C4-2B (cell line): ENCODE results near the gene TIFAB.

Source experiments
- ZFX ChIP-seq: fragments of 450-650 bp; IDR thresholded peaks from 2 replicates; pipeline ENCODE4 v1.6.1; 2017
- TF ChIP-seq, protein P1 (sequence below): fragments of 450-650 bp; conservative IDR thresholded peaks from 2 replicates; pipeline ENCODE4 v1.5.1; 2017; ENCODE audit warnings: mild to moderate bottlenecking

DNA sequence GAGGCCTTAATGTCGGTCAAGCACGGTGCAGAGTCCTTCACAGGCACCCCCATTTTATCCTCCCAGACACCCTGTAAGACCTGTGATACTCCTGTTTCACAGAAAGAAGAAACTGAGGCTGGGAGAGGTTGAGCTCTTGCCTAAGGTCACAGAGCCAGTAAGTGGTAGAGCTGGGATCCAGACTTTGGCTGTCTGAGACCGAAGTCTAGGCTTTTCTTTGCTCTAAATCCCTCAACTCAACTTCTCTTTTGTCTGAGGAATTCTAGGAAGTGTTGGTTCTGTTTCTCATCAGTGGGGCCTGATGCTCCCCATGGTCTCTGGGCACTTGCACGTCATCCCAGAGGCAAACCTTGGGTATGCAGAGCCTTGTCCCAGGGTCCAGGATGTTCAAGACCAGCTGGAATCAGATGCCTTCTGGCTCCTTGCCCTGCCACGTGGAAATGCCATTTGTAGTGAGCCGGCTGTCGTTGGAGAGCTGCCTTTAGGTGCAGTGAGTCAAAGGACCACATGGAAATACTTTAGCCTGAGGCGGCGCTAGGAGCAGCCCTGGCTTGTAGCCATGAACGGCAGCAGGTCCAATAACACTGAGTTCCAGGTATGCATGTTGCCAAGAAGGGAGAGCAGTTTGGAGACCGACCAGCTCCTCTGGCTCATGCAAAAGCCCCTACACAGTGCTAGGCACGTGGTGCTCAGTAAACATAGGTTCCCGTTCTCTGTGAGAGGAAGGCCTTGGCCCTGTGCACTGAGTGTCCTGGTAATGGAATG lies 14.2 kb downstream of the TIFAB start:
- TF ChIP-seq, protein P1, sequence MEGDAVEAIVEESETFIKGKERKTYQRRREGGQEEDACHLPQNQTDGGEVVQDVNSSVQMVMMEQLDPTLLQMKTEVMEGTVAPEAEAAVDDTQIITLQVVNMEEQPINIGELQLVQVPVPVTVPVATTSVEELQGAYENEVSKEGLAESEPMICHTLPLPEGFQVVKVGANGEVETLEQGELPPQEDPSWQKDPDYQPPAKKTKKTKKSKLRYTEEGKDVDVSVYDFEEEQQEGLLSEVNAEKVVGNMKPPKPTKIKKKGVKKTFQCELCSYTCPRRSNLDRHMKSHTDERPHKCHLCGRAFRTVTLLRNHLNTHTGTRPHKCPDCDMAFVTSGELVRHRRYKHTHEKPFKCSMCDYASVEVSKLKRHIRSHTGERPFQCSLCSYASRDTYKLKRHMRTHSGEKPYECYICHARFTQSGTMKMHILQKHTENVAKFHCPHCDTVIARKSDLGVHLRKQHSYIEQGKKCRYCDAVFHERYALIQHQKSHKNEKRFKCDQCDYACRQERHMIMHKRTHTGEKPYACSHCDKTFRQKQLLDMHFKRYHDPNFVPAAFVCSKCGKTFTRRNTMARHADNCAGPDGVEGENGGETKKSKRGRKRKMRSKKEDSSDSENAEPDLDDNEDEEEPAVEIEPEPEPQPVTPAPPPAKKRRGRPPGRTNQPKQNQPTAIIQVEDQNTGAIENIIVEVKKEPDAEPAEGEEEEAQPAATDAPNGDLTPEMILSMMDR, result no peak
- TF ChIP-seq ZFX, result no peak
